Measurements from ENCODE around the gene SCAMP3. TPM values are rescaled to one million over a fixed set of nuclear protein-coding genes. Genes with fewer than 3 reads are reported as not detected.

The SCAMP3 gene
- total RNA-seq, 1 experiment from 2014 or later = 104 TPM

- intact Hi-C loops (cut with micrococcal nuclease; ENCODE audit: unreplicated experiment) = no loop called here
- no TSS peak for BruUV-seq (replicated peaks)
- Mint-ChIP-seq H3K27ac (ENCODE audit: unreplicated experiment) (no peak overlapping the region), H3K27me3 (ENCODE audit: unreplicated experiment) (no peaks in the 10 kb centered on the region), H3K4me3 (ENCODE audit: low read depth, unreplicated experiment) (no peak overlapping the region), H3K36me3 (ENCODE audit: insufficient read depth, unreplicated experiment) (peaks cover 8% of the 10 kb centered on the region), H3K9me3 (ENCODE audit: low read depth, unreplicated experiment) (no peaks in the 10 kb centered on the region), H3K4me1 (ENCODE audit: low read depth, unreplicated experiment) (no peaks in the 10 kb centered on the region)
- CTCF ChIA-PET = interaction anchor here (0.7 kb wide), 1 partner anchor 703 kb away, joined by 8 read pairs; no protein-coding TSS in a partner anchor
- DNase-seq = no peak
- TF ChIP-seq CTCF (IDR thresholded peaks at IDR 0.05; ENCODE audit: unreplicated experiment) = no peak
These were observed 25.9 kb upstream of the SCAMP3 start for GRCh38 chr1:155287987-155288543.

GRCh38 chr1:155286544-155286943, 24.4 kb upstream of the SCAMP3 start:
- Mint-ChIP-seq H3K36me3 (ENCODE audit: insufficient read depth, unreplicated experiment) (peaks cover 13% of the 10 kb centered on the region), H3K27ac (ENCODE audit: unreplicated experiment) (no peak overlapping the region), H3K9me3 (ENCODE audit: low read depth, unreplicated experiment) (no peaks in the 10 kb centered on the region), H3K4me1 (ENCODE audit: low read depth, unreplicated experiment) (no peaks in the 10 kb centered on the region), H3K4me3 (ENCODE audit: low read depth, unreplicated experiment) (no peak overlapping the region), H3K27me3 (ENCODE audit: unreplicated experiment) (no peaks in the 10 kb centered on the region)
- no peak for DNase-seq
- CTCF ChIA-PET = no interaction called here
- no TSS peak for BruUV-seq (replicated peaks)
- intact Hi-C loops (cut with micrococcal nuclease; ENCODE audit: unreplicated experiment) = no loop called here
- TF ChIP-seq CTCF (IDR thresholded peaks at IDR 0.05; ENCODE audit: unreplicated experiment) = no peak

- Mint-ChIP-seq H3K4me1 (ENCODE audit: low read depth, unreplicated experiment) (no peaks in the 10 kb centered on the region), H3K36me3 (ENCODE audit: insufficient read depth, unreplicated experiment) (peaks cover 13% of the 10 kb centered on the region), H3K27me3 (ENCODE audit: unreplicated experiment) (no peaks in the 10 kb centered on the region), H3K4me3 (ENCODE audit: low read depth, unreplicated experiment) (no peak overlapping the region), H3K9me3 (ENCODE audit: low read depth, unreplicated experiment) (no peaks in the 10 kb centered on the region), H3K27ac (ENCODE audit: unreplicated experiment) (no peak overlapping the region)
- no TSS peak for BruUV-seq (replicated peaks)
- CTCF ChIA-PET = no interaction called here
- DNase-seq = no peak
- TF ChIP-seq CTCF (IDR thresholded peaks at IDR 0.05; ENCODE audit: unreplicated experiment) = no peak
- intact Hi-C loops (cut with micrococcal nuclease; ENCODE audit: unreplicated experiment) = no loop called here
These were observed 23.5 kb upstream of the SCAMP3 start for GRCh38 chr1:155285631-155286044.

GRCh38 chr1:155285063-155285462, 22.9 kb upstream of the SCAMP3 start:
- no peaks in the 10 kb centered on the region for H3K27me3 Mint-ChIP-seq (ENCODE audit: unreplicated experiment)
- H3K27ac Mint-ChIP-seq (ENCODE audit: unreplicated experiment) = no peak overlapping the region
- TF ChIP-seq CTCF (IDR thresholded peaks at IDR 0.05; ENCODE audit: unreplicated experiment) = no peak
- BruUV-seq (replicated peaks) = no TSS peak
- intact Hi-C loops (cut with micrococcal nuclease; ENCODE audit: unreplicated experiment) = no loop called here
- H3K4me3 Mint-ChIP-seq (ENCODE audit: low read depth, unreplicated experiment) = no peak overlapping the region
- H3K36me3 Mint-ChIP-seq (ENCODE audit: insufficient read depth, unreplicated experiment) = peaks cover 13% of the 10 kb centered on the region
- CTCF ChIA-PET = no interaction called here
- no peaks in the 10 kb centered on the region for H3K4me1 Mint-ChIP-seq (ENCODE audit: low read depth, unreplicated experiment)
- H3K9me3 Mint-ChIP-seq (ENCODE audit: low read depth, unreplicated experiment) = no peaks in the 10 kb centered on the region
- no peak for DNase-seq

All from Calu3 (cell line).